HepG2 (cell line): ENCODE results near the gene IL1A.

Experiments
- ARID2 ChIP-seq: sonication (generic); formaldehyde crosslinking; IDR thresholded peaks from 2 replicates; pipeline ENCODE4 v1.8.1; 2022; ENCODE audit warnings: mild to moderate bottlenecking, missing genetic modification reagents, borderline replicate concordance
- IRF9 ChIP-seq: sonication (generic); formaldehyde crosslinking; IDR thresholded peaks from 2 replicates; pipeline ENCODE4 v1.8.0; 2022; ENCODE audit warnings: missing genetic modification reagents, mild to moderate bottlenecking, borderline replicate concordance
- NR2C2 ChIP-seq: sonication (generic); formaldehyde crosslinking; IDR thresholded peaks from 2 replicates; pipeline ENCODE4 v1.4.0; 2020; ENCODE audit warnings: missing genetic modification reagents, mild to moderate bottlenecking, moderate library complexity, borderline replicate concordance
- TF ChIP-seq, protein P1 (sequence below): IDR thresholded peaks from 2 replicates; pipeline ENCODE4 v1.6.1; 2012; ENCODE audit warnings: low read length, improper control_type of control experiment
- TF ChIP-seq, protein P2 (sequence below): sonication (generic); formaldehyde crosslinking; IDR thresholded peaks from 2 replicates; pipeline ENCODE4 v1.4.0; 2020; ENCODE audit warnings: missing genetic modification reagents

- TF ChIP-seq IRF9 (CRISPR knock-in tag) = no peak
- TF ChIP-seq ARID2 (CRISPR knock-in tag) = no peak
- no peak for TF ChIP-seq NR2C2 (CRISPR knock-in tag)
- TF ChIP-seq, protein P1, sequence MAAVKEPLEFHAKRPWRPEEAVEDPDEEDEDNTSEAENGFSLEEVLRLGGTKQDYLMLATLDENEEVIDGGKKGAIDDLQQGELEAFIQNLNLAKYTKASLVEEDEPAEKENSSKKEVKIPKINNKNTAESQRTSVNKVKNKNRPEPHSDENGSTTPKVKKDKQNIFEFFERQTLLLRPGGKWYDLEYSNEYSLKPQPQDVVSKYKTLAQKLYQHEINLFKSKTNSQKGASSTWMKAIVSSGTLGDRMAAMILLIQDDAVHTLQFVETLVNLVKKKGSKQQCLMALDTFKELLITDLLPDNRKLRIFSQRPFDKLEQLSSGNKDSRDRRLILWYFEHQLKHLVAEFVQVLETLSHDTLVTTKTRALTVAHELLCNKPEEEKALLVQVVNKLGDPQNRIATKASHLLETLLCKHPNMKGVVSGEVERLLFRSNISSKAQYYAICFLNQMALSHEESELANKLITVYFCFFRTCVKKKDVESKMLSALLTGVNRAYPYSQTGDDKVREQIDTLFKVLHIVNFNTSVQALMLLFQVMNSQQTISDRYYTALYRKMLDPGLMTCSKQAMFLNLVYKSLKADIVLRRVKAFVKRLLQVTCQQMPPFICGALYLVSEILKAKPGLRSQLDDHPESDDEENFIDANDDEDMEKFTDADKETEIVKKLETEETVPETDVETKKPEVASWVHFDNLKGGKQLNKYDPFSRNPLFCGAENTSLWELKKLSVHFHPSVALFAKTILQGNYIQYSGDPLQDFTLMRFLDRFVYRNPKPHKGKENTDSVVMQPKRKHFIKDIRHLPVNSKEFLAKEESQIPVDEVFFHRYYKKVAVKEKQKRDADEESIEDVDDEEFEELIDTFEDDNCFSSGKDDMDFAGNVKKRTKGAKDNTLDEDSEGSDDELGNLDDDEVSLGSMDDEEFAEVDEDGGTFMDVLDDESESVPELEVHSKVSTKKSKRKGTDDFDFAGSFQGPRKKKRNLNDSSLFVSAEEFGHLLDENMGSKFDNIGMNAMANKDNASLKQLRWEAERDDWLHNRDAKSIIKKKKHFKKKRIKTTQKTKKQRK = no peak
- TF ChIP-seq, protein P2, sequence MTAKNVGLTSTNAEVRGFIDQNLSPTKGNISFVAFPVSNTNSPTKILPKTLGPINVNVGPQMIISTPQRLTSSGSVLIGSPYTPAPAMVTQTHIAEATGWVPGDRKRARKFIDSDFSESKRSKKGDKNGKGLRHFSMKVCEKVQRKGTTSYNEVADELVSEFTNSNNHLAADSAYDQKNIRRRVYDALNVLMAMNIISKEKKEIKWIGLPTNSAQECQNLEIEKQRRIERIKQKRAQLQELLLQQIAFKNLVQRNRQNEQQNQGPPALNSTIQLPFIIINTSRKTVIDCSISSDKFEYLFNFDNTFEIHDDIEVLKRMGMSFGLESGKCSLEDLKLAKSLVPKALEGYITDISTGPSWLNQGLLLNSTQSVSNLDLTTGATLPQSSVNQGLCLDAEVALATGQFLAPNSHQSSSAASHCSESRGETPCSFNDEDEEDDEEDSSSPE (CRISPR knock-in tag) = no peak
Observed at GRCh38 chr2:112805542-112805941, 21.2 kb upstream of the IL1A start.
